Inflammatory macrophage treated with lipopolysaccharide for 4 hours (primary cell): ENCODE measurements around the gene UBE2I.

ENCODE experiments used
- DNase-seq: peaks from one replicate; pipeline ENCODE4 v3.0.0-alpha.2; 2020

The UBE2I gene

GRCh38 chr16:1364510-1364909 lies 55.1 kb downstream of the UBE2I start:
- no peak for DNase-seq

- no peak for DNase-seq
Observed at GRCh38 chr16:1366060-1366711, 56.8 kb downstream of the UBE2I start.

- no peak for DNase-seq
Observed at GRCh38 chr16:1366712-1367299, 57.4 kb downstream of the UBE2I start.

DNA sequence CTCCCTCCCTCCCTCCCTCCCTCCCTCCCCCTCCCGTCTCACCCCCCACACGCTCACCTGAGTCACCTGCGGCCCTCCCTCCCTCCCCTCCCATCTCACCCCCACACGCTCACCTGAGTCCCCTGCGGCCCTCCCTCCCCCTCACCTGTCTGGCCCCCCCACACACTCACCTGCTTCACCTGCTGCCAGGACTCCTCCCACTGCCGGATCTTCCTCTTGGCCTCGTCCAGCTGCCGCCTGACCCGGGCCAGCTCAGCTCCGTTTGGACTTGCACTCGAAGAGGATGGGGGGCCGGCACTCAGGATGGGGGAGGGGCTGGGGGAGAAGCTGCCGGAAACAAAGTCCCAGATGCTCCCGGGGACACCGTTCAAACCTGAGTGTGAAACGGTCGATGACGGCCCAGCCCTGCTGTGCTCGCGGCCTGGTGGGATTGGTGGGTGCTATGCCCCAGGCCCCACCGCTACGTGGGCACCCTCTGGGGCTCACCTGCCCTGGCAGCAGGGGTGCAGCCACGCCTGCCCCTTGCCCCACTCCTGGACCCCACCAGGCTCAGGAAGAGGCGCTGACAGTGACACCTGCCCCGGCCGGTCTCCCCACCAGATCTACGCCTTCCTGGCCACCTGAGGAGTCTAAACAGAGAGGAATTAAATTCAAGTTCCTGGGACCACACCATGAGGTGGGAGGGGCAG lies 58.2 kb downstream of the UBE2I start:
- no peak for DNase-seq

DNA sequence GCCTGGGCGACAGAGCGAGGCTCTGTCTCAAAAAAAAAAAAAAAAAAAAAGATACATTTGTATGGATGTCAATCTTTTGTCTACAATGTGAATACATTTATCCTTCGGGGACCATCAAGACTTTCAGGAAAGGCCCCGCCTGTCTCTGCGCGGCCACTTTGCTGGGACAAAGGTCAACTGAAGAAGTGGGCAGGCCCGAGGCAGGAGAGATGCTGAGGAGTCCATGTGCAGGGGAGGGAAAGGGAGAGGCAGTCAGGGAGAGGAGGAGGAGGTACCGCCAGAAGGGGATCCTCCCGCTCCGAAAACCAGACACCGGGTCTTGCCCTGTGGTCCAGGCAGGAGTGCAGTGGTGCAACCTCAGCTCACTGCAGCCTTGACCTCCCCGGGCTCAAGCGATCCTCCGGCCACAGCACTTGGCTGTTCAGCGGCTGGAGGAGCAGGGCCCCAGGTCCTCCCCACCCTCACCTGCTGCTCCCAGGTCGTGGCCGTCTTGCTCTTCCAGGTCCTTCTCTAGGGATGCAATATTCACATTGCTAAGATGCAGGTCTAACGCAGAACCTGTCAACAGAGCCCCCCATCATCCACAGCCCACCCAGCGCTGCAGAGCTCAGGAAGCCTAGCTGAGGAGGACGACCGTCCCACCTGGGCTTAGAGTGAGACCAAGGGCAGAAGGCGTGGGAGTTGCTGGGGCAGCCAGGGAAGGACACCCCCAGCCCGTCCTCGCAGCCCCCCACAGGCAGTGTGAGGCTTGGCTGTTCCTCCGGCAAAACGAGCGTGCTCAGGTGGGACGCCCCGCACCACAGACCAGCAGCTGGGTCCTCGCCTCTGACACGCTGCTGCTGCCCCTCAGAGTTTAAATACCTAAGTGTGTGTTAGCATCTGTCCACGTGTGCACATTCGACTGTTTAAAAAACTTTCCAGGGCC lies 61.9 kb downstream of the UBE2I start:
- no peak for DNase-seq

- DNase-seq, result no peak
Observed at GRCh38 chr16:1372292-1372950, 63.0 kb downstream of the UBE2I start.

- no peak for DNase-seq
Observed at GRCh38 chr16:1374418-1375297, 65.2 kb downstream of the UBE2I start.

- DNase-seq, result no peak
Observed at GRCh38 chr16:1375298-1375640, 65.8 kb downstream of the UBE2I start.

GRCh38 chr16:1375741-1376410 lies 66.4 kb downstream of the UBE2I start:
- no peak for DNase-seq
